Activated CD4-positive, alpha-beta memory T cell treated with anti-CD3 and anti-CD28 coated beads, Interleukin-2, amount 10 ng/mL, durations not matched to agents 7 days and 5 days (primary cell): ENCODE results near the gene CDC14B. TPM values are rescaled to one million over a fixed set of nuclear protein-coding genes. Genes with fewer than 3 reads are reported as not detected.

Source experiments
- CTCF ChIA-PET: fragments of 350-600 bp; sonication (Branson Sonifier 250); formaldehyde crosslinking; loops from one replicate; lab custom pipeline; 2021; ENCODE audit warnings: antibody characterized with exemption, inconsistent platforms; lab: Charles Lee
- POLR2A ChIA-PET: fragments of 350-600 bp; sonication (Branson Sonifier 250); formaldehyde crosslinking; loops from one replicate; lab custom pipeline; 2021; ENCODE audit warnings: antibody characterized with exemption; lab: Charles Lee
- DNase-seq: peaks from one replicate; pipeline ENCODE4 v3.0.0-alpha.2; 2020
- H3K27ac Mint-ChIP-seq: one replicate; pipeline ENCODE4 v1.8.0; 2021; ENCODE audit warnings: mild to moderate bottlenecking, mixed read lengths
- H3K27me3 Mint-ChIP-seq: one replicate; pipeline ENCODE4 v1.8.0; 2021; ENCODE audit warnings: mixed read lengths
- H3K36me3 Mint-ChIP-seq: one replicate; pipeline ENCODE4 v1.8.0; 2021; ENCODE audit warnings: low read depth, mixed read lengths
- H3K4me1 Mint-ChIP-seq: one replicate; pipeline ENCODE4 v1.8.0; 2021; ENCODE audit warnings: mixed read lengths
- H3K4me3 Mint-ChIP-seq: one replicate; pipeline ENCODE4 v1.8.0; 2021; ENCODE audit warnings: mild to moderate bottlenecking, mixed read lengths
- H3K9me3 Mint-ChIP-seq: one replicate; pipeline ENCODE4 v1.8.0; 2021; ENCODE audit warnings: mixed read lengths
- total RNA-seq, 2 experiments: library from RNA; stranded (reverse); gene quantifications; one replicate each; pipeline ENCODE4 v1.2.3, GENCODE V29; 2021

The CDC14B gene
- total RNA-seq, 2 experiments from 2014 or later = 3.0 to 3.1 TPM

GRCh38 chr9:96464426-96464825, 155.2 kb downstream of the CDC14B start:
- Mint-ChIP-seq H3K36me3 (peaks cover 20% of the 10 kb centered on the region), H3K27me3 (no peaks in the 10 kb centered on the region), H3K4me3 (no peak overlapping the region), H3K27ac (no peak overlapping the region), H3K4me1 (peaks cover 2% of the 10 kb centered on the region), H3K9me3 (no peaks in the 10 kb centered on the region)
- no peak for DNase-seq
- CTCF ChIA-PET = no interaction called here
- POLR2A ChIA-PET = no interaction called here

GRCh38 chr9:96462541-96462940, 157.1 kb downstream of the CDC14B start:
- Mint-ChIP-seq H3K4me1 (peaks cover 8% of the 10 kb centered on the region), H3K36me3 (peaks cover 21% of the 10 kb centered on the region), H3K27ac (no peak overlapping the region), H3K9me3 (no peaks in the 10 kb centered on the region), H3K4me3 (no peak overlapping the region), H3K27me3 (no peaks in the 10 kb centered on the region)
- no peak for DNase-seq
- POLR2A ChIA-PET = interaction anchor here (0.7 kb wide), 1 partner anchor 11 kb away, joined by 3 read pairs; no protein-coding TSS in a partner anchor
- CTCF ChIA-PET = no interaction called here

GRCh38 chr9:96461336-96461735, 158.3 kb downstream of the CDC14B start:
- ChIA-PET POLR2A (no interaction called here), CTCF (interaction anchor here (1.0 kb wide), 1 partner anchor 19 kb away, joined by 3 read pairs; no protein-coding TSS in a partner anchor)
- DNase-seq = no peak
- peaks cover 17% of the 10 kb centered on the region for H3K36me3 Mint-ChIP-seq
- no peak overlapping the region for H3K4me3 Mint-ChIP-seq
- no peak overlapping the region for H3K27ac Mint-ChIP-seq
- no peaks in the 10 kb centered on the region for H3K9me3 Mint-ChIP-seq
- H3K27me3 Mint-ChIP-seq = no peaks in the 10 kb centered on the region
- H3K4me1 Mint-ChIP-seq = peaks cover 8% of the 10 kb centered on the region

- no peak for DNase-seq
- H3K27ac Mint-ChIP-seq = no peak overlapping the region
Measured at GRCh38 chr9:96460882-96461281, 158.8 kb downstream of the CDC14B start.

GRCh38 chr9:96460470-96460869, 159.2 kb downstream of the CDC14B start:
- peaks cover 8% of the 10 kb centered on the region for H3K4me1 Mint-ChIP-seq
- no peak for DNase-seq
- H3K27me3 Mint-ChIP-seq = no peaks in the 10 kb centered on the region
- no peak overlapping the region for H3K27ac Mint-ChIP-seq
- H3K9me3 Mint-ChIP-seq = no peaks in the 10 kb centered on the region
- peaks cover 10% of the 10 kb centered on the region for H3K36me3 Mint-ChIP-seq
- CTCF ChIA-PET = no interaction called here
- H3K4me3 Mint-ChIP-seq = no peak overlapping the region
- POLR2A ChIA-PET = interaction anchor here (1.0 kb wide), 1 partner anchor 10 kb away, joined by 3 read pairs; the partner anchor contains the start of gene HABP4

More at GRCh38 chr9:96460882-96461281, 158.8 kb downstream of the CDC14B start:
- H3K4me3 Mint-ChIP-seq = no peak overlapping the region
- H3K36me3 Mint-ChIP-seq = peaks cover 14% of the 10 kb centered on the region
- H3K27me3 Mint-ChIP-seq = no peaks in the 10 kb centered on the region
- ChIA-PET CTCF (no interaction called here), POLR2A (interaction anchor here (1.0 kb wide), 1 partner anchor 11 kb away, joined by 3 read pairs; the partner anchor contains the start of gene HABP4)
- H3K9me3 Mint-ChIP-seq = no peaks in the 10 kb centered on the region
- peaks cover 8% of the 10 kb centered on the region for H3K4me1 Mint-ChIP-seq

GRCh38 chr9:96459268-96460007, 160.2 kb downstream of the CDC14B start:
- ChIA-PET CTCF (no interaction called here), POLR2A (no interaction called here)
- Mint-ChIP-seq H3K27me3 (no peaks in the 10 kb centered on the region), H3K27ac (no peak overlapping the region), H3K4me3 (no peak overlapping the region), H3K4me1 (peaks cover 8% of the 10 kb centered on the region), H3K9me3 (no peaks in the 10 kb centered on the region), H3K36me3 (peaks cover 9% of the 10 kb centered on the region)
- no peak for DNase-seq

- no peaks in the 10 kb centered on the region for H3K9me3 Mint-ChIP-seq
- POLR2A ChIA-PET = no interaction called here
- CTCF ChIA-PET = no interaction called here
- peaks cover 9% of the 10 kb centered on the region for H3K36me3 Mint-ChIP-seq
- H3K27ac Mint-ChIP-seq = no peak overlapping the region
- no peak overlapping the region for H3K4me3 Mint-ChIP-seq
- no peak for DNase-seq
- no peaks in the 10 kb centered on the region for H3K27me3 Mint-ChIP-seq
- H3K4me1 Mint-ChIP-seq = peaks cover 12% of the 10 kb centered on the region
Measured at GRCh38 chr9:96458226-96458625, 161.4 kb downstream of the CDC14B start.

GRCh38 chr9:96457266-96457665, 162.4 kb downstream of the CDC14B start:
- no peak overlapping the region for H3K27ac Mint-ChIP-seq
- H3K4me1 Mint-ChIP-seq = peaks cover 16% of the 10 kb centered on the region
- POLR2A ChIA-PET = no interaction called here
- DNase-seq = no peak
- no peaks in the 10 kb centered on the region for H3K27me3 Mint-ChIP-seq
- H3K4me3 Mint-ChIP-seq = no peak overlapping the region
- CTCF ChIA-PET = no interaction called here
- H3K9me3 Mint-ChIP-seq = no peaks in the 10 kb centered on the region
- H3K36me3 Mint-ChIP-seq = peaks cover 9% of the 10 kb centered on the region

- H3K9me3 Mint-ChIP-seq = no peaks in the 10 kb centered on the region
- H3K27ac Mint-ChIP-seq = no peak overlapping the region
- no peak overlapping the region for H3K4me3 Mint-ChIP-seq
- DNase-seq = no peak
- POLR2A ChIA-PET = interaction anchor here (4.4 kb wide), 1 partner anchor 113 kb away, joined by 23 read pairs; no protein-coding TSS in a partner anchor
- H3K36me3 Mint-ChIP-seq = peaks cover 3% of the 10 kb centered on the region
- H3K27me3 Mint-ChIP-seq = peaks cover 6% of the 10 kb centered on the region
- H3K4me1 Mint-ChIP-seq = peaks cover 22% of the 10 kb centered on the region
- CTCF ChIA-PET = no interaction called here
Measured at GRCh38 chr9:96453625-96454024, 166.0 kb downstream of the CDC14B start.

- Mint-ChIP-seq H3K27me3 (peaks cover 11% of the 10 kb centered on the region), H3K4me3 (peak overlapping the region; percentile 85), H3K36me3 (no peaks in the 10 kb centered on the region), H3K27ac (peak overlapping the region; percentile 62), H3K4me1 (peaks cover 29% of the 10 kb centered on the region), H3K9me3 (no peaks in the 10 kb centered on the region)
- CTCF ChIA-PET = interaction anchor here (0.6 to 2.5 kb wide), 4 partner anchors 8 to 216 kb away, joined by 3 to 14 read pairs (median 6); no protein-coding TSS in a partner anchor
- POLR2A ChIA-PET = interaction anchor here (1.1 to 5.2 kb wide), 7 partner anchors 10 to 216 kb away, joined by 3 to 47 read pairs (median 8); partner anchors contain the start of gene ZNF367
- peak; percentile 38 for DNase-seq
Measured at GRCh38 chr9:96450613-96451528, 168.8 kb downstream of the CDC14B start.
